Prostate gland (tissue), 2 donors: ENCODE data around the gene NMD3. TPM values are rescaled to one million over a fixed set of nuclear protein-coding genes. Genes with fewer than 3 reads are reported as not detected.
A peak's percentile ranks its signal among the peaks of the same experiment; 100 is the strongest.

ENCODE experiments used
- DNase-seq: peaks from one replicate; pipeline ENCODE4 v3.0.0-alpha.2; 2019; ENCODE audit warnings: low spot score
- H3K27ac ChIP-seq, 2 donors: fragments of 200-600 bp; sonication (generic); 2 replicates each; pipeline ENCODE4 v1.5.1; 2017 to 2019
- H3K27me3 ChIP-seq: fragments of 200-600 bp; sonication (generic); replicated peaks from 2 replicates; pipeline ENCODE4 v1.5.1; 2019; ENCODE audit not compliant: insufficient read depth
- H3K36me3 ChIP-seq, 2 donors: fragments of 200-600 bp; sonication (generic); 1 replicate in 1 of 2; 2 replicates in 1 of 2; pipeline versions ENCODE4 v1.5.1 to v1.8.1; 2017 to 2019
- H3K4me1 ChIP-seq: fragments of 200-600 bp; sonication (generic); replicated peaks from 2 replicates; pipeline ENCODE4 v1.5.1; 2019
- H3K4me3 ChIP-seq, 2 donors: fragments of 200-600 bp; sonication (generic); 2 replicates each; pipeline ENCODE4 v1.5.1; 2017 to 2019
- H3K9me3 ChIP-seq: fragments of 200-600 bp; sonication (generic); 2 replicates; pipeline ENCODE4 v1.5.1; 2017
- CTCF ChIP-seq, 4 experiments: fragments of 200-600 bp in 2 of 4; fragments of 450-650 bp in 2 of 4; sonication (generic) in 2 of 4; IDR thresholded peaks; 1 replicate in 3 of 4; 2 replicates in 1 of 4; pipeline ENCODE4 v1.5.1; 2016 to 2019; ENCODE audit warnings: antibody characterized with exemption in 4 of 4, mild to moderate bottlenecking in 2 of 4, moderate library complexity in 2 of 4
- POLR2A ChIP-seq: fragments of 450-650 bp; IDR thresholded peaks from one replicate; pipeline ENCODE4 v1.6.1; 2016; ENCODE audit warnings: antibody characterized with exemption, mild to moderate bottlenecking
- POLR2AphosphoS5 ChIP-seq: sonication (generic); formaldehyde crosslinking; IDR thresholded peaks from one replicate; pipeline ENCODE4 v1.6.1; 2017; ENCODE audit warnings: antibody characterized with exemption
- WGBS: methylation state at CpG from one replicate; pipeline ENCODE4 v1.1.5; 2018; 5-methylcytosine and 5-hydroxymethylcytosine counted together
- intact Hi-C: fragments of 100-400 bp; cut with DNase I; formaldehyde crosslinking; loops from one replicate; pipeline ENCODE4 v1.14.2; 2022
- total RNA-seq, 2 donors: library from RNA; depleted of rRNA; stranded (reverse); fragments of >200 nt; gene quantifications; one replicate each; pipeline ENCODE4 v1.1.0, GENCODE V29; 2016

Gene NMD3
- total RNA-seq, 2 donors from 2014 or later: 29.5 to 52.0 TPM

DNA sequence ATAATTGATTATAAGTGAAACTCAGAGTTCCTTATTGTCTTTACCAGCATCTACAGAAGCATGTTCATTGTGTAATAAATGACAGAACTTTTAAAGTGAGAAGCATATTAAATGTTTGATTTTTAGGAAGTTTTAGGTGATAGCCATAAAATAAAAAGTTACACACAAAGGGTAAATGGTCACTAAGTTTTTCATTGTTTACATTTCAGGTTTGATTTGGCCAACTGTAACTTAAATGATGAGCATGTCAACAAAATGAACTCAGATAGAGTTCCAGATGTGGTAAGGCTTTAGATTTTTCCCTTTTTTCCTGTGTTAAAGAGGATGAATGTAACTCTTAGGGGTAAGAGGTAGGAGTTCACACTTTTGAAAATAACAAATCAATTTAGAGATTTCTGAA is 25.9 kb downstream of the NMD3 start:
- DNase-seq: no peak
- intact Hi-C loops: no loop called here
- Histone ChIP-seq H3K4me1 (peaks cover 3% of the 10 kb centered on the region), H3K9me3 (no peaks in the 10 kb centered on the region), H3K27me3 (no peaks in the 10 kb centered on the region), H3K27ac (no peak overlapping the region), H3K36me3 (peaks cover 0 to 3% of the 10 kb centered on the region in 2 donors), H3K4me3 (no peak overlapping the region)
- TF ChIP-seq POLR2AphosphoS5 (no peak), CTCF (IDR thresholded peaks at IDR 0.05) (no peak), POLR2A (no peak)

- 95% methylated on average over 1 of the region's 1 CpG for WGBS
- Histone ChIP-seq H3K27me3 (no peaks in the 10 kb centered on the region), H3K27ac (no peak overlapping the region), H3K36me3 (peaks cover 3% of the 10 kb centered on the region in 2 donors), H3K4me3 (no peak overlapping the region), H3K9me3 (no peaks in the 10 kb centered on the region), H3K4me1 (peaks cover 3% of the 10 kb centered on the region)
- no peak for DNase-seq
- intact Hi-C loops: no loop called here
- TF ChIP-seq CTCF (IDR thresholded peaks at IDR 0.05) (no peak), POLR2A (no peak), POLR2AphosphoS5 (no peak)
Observed at GRCh38 chr3:161250116-161250515, 29.0 kb downstream of the NMD3 start.

DNA sequence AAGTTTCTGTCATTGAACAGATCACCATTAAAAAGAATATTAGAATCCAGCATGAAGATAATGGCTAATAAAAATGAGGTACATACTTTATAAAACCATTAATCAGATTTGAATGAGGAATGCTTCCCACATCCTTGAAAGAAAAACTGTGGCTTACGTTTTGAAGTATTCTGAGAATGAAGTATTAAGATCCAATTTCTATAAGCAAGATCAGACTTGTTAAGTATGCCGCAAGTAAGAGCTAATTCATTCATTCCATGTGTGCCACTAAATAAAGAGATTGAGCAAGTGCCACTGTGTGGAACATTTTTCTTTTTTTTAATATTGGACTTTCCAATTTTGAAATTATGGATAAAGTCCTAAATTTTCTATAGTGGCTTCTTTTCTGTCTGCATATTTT is 30.6 kb downstream of the NMD3 start:
- WGBS: 44% methylated on average over 2 of the region's 2 CpGs
- intact Hi-C loops: no loop called here
- no peak for DNase-seq
- peak overlapping the region in 1 of 2 donors; percentile 42 for H3K27ac ChIP-seq
- H3K4me1 ChIP-seq: peaks cover 2% of the 10 kb centered on the region
- H3K27me3 ChIP-seq: no peaks in the 10 kb centered on the region
- H3K36me3 ChIP-seq: peaks cover 3% of the 10 kb centered on the region in 2 donors
- no peak overlapping the region for H3K4me3 ChIP-seq
- TF ChIP-seq CTCF (IDR thresholded peaks at IDR 0.05) (no peak), POLR2AphosphoS5 (peak; percentile 46)
- H3K9me3 ChIP-seq: no peaks in the 10 kb centered on the region

DNA sequence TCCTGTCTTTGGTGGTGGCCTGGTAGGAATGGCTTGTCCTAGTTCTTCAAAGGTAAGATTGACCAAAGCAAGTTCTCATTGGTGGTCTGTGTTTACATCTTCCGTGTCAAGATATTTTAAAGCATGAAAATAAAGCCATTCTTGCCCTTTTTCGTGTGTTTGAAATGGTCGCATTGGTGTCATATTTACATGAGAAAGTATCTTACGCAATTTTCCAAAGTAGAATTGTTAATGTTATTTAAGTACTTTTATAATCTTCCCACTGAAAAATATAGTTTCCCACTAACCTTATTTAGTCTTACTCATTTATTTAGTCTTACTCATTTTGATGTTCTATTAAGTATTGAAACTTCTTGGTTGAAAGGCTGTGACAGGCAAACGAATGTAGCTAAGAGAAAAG is 31.0 kb downstream of the NMD3 start:
- 97% methylated on average over 5 of the region's 5 CpGs for WGBS
- TF ChIP-seq POLR2AphosphoS5 (no peak), POLR2A (no peak), CTCF (IDR thresholded peaks at IDR 0.05) (no peak)
- no peak for DNase-seq
- Histone ChIP-seq H3K36me3 (peaks cover 3% of the 10 kb centered on the region in 2 donors), H3K9me3 (no peaks in the 10 kb centered on the region), H3K4me3 (no peak overlapping the region), H3K27ac (peak overlapping the region in 1 of 2 donors; percentile 42), H3K27me3 (no peaks in the 10 kb centered on the region), H3K4me1 (no peaks in the 10 kb centered on the region)
- intact Hi-C loops: no loop called here

- Histone ChIP-seq H3K36me3 (peaks cover 0 to 3% of the 10 kb centered on the region in 2 donors), H3K4me1 (no peaks in the 10 kb centered on the region), H3K4me3 (no peak overlapping the region), H3K27me3 (no peaks in the 10 kb centered on the region), H3K27ac (no peak overlapping the region), H3K9me3 (no peaks in the 10 kb centered on the region)
- TF ChIP-seq POLR2AphosphoS5: no peak
- no peak for TF ChIP-seq CTCF (IDR thresholded peaks at IDR 0.05)
- no peak for TF ChIP-seq POLR2A
- no peak for DNase-seq
- 53% methylated on average over 1 of the region's 1 CpG for WGBS
- intact Hi-C loops: no loop called here
Observed at GRCh38 chr3:161253711-161254110, 32.6 kb downstream of the NMD3 start.
